GM12873 (cell line): ENCODE results near the gene LPP.

Experiments
- CTCF ChIP-seq: IDR thresholded peaks from 2 replicates; pipeline ENCODE4 v1.5.1; 2012; ENCODE audit warnings: low read depth, mild to moderate bottlenecking, moderate library complexity, low read length, control low read depth; ENCODE audit not compliant: insufficient read depth; ENCODE audit errors: missing control alignments

Gene LPP

GRCh38 chr3:188323067-188323842 is 169.3 kb downstream of the LPP start:
- TF ChIP-seq CTCF: no peak

- no peak for TF ChIP-seq CTCF
These were observed 172.2 kb downstream of the LPP start for GRCh38 chr3:188326111-188326510.

- TF ChIP-seq CTCF: no peak
These were observed 173.0 kb downstream of the LPP start for GRCh38 chr3:188326968-188327367.

GRCh38 chr3:188327433-188327832 is 173.5 kb downstream of the LPP start:
- TF ChIP-seq CTCF: no peak

- no peak for TF ChIP-seq CTCF
These were observed 176.2 kb downstream of the LPP start for GRCh38 chr3:188330138-188330537.

GRCh38 chr3:188331166-188331565 is 177.2 kb downstream of the LPP start:
- no peak for TF ChIP-seq CTCF

- no peak for TF ChIP-seq CTCF
These were observed 178.1 kb downstream of the LPP start for GRCh38 chr3:188332085-188332484.
